ENCODE measurements around the gene STK10. TPM values are rescaled to one million over a fixed set of nuclear protein-coding genes. Genes with fewer than 3 reads are reported as not detected.

Gene STK10
- polyA plus RNA-seq, 1 donor (not counting 4 experiments of a cell fraction or from before 2014, with no cell fraction given), result 19.8 TPM

DNA sequence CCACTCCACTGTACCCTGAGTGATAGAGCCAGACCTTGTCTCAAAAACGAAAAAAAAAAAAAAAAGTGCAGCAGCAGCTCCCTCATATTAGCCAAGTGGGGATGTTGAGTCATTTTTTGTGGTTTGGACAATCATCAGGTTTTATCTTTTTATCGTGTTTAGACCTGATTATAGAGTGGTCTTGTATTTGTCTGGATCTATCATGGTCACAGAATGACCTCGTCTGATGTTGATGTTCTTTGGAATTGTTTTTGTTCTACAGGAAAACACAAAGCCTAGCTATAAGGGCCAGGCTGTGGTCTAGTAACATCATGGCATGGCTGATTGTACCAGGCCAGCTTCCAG is 179.9 kb downstream of the STK10 start:
- peak overlapping the region; percentile 95 for H3K4me2 ChIP-seq (ENCODE audit: control insufficient read depth, extremely low read depth, insufficient read depth, low read depth, low read length)
- peaks cover 35% of the 10 kb centered on the region for H3K79me2 ChIP-seq (ENCODE audit: control insufficient read depth, insufficient read depth, low read length)
- H3K36me3 ChIP-seq (ENCODE audit: control insufficient read depth in 2 of 2, extremely low read depth in 1 of 2, insufficient read depth in 2 of 2, low read length in 2 of 2), result no peaks in the 10 kb centered on the region
- H3K27ac ChIP-seq (ENCODE audit: control insufficient read depth, insufficient read depth, low read length), result no peak overlapping the region
- peaks cover 52% of the 10 kb centered on the region for H3K4me1 ChIP-seq (ENCODE audit: control insufficient read depth, extremely low read depth, insufficient read depth, low read length)
- TF ChIP-seq, protein P1, sequence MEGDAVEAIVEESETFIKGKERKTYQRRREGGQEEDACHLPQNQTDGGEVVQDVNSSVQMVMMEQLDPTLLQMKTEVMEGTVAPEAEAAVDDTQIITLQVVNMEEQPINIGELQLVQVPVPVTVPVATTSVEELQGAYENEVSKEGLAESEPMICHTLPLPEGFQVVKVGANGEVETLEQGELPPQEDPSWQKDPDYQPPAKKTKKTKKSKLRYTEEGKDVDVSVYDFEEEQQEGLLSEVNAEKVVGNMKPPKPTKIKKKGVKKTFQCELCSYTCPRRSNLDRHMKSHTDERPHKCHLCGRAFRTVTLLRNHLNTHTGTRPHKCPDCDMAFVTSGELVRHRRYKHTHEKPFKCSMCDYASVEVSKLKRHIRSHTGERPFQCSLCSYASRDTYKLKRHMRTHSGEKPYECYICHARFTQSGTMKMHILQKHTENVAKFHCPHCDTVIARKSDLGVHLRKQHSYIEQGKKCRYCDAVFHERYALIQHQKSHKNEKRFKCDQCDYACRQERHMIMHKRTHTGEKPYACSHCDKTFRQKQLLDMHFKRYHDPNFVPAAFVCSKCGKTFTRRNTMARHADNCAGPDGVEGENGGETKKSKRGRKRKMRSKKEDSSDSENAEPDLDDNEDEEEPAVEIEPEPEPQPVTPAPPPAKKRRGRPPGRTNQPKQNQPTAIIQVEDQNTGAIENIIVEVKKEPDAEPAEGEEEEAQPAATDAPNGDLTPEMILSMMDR (optimal IDR thresholded peaks at IDR 0.05 in 1 of 3, IDR thresholded peaks at IDR 0.05 in 1 of 3, conservative IDR thresholded peaks at IDR 0.05 in 1 of 3; ENCODE audit: extremely low read depth in 1 of 3, insufficient read depth in 2 of 3, low read length in 3 of 3), result no peak
- no peak for TF ChIP-seq EZH2 (IDR thresholded peaks at IDR 0.05; ENCODE audit: low read length)
- H3K27me3 ChIP-seq (ENCODE audit: control insufficient read depth, extremely low read depth, insufficient read depth, low read length), result no peaks in the 10 kb centered on the region
- no peak for DNase-seq (ENCODE audit: low read depth, low spot score)
- H3K4me3 ChIP-seq (ENCODE audit: control insufficient read depth in 2 of 3, extremely low read depth in 1 of 3, insufficient read depth in 2 of 3, low read depth in 1 of 3, low read length in 3 of 3), result peak overlapping the region in 1 of 3 experiments; percentile 96
- no peak overlapping the region for H2AFZ ChIP-seq (ENCODE audit: control insufficient read depth, low read length)
- dilution Hi-C loops (cut with MboI; ENCODE audit: extremely low pct_ligation_motif_present, low sequenced_read_pairs), result no loop called here
- peak; percentile 63 for FAIRE-seq
- peaks cover 3% of the 10 kb centered on the region for H4K20me1 ChIP-seq (ENCODE audit: control insufficient read depth, extremely low read depth, insufficient read depth, low read length)
- no peaks in the 10 kb centered on the region for H3K9me3 ChIP-seq (ENCODE audit: control insufficient read depth, low read depth, low read length)
- H3K9me1 ChIP-seq (ENCODE audit: control insufficient read depth, extremely low read depth, insufficient read depth, low read length), result no peaks in the 10 kb centered on the region
- H3K9ac ChIP-seq (ENCODE audit: control insufficient read depth, extremely low read depth, insufficient read depth, low read length), result no peak overlapping the region

GRCh38 chr5:172007175-172008110 is 180.6 kb downstream of the STK10 start:
- Histone ChIP-seq H3K27ac (ENCODE audit: control insufficient read depth, insufficient read depth, low read length) (peak overlapping the region; percentile 96), H3K27me3 (ENCODE audit: control insufficient read depth, extremely low read depth, insufficient read depth, low read length) (no peaks in the 10 kb centered on the region), H3K9me3 (ENCODE audit: control insufficient read depth, low read depth, low read length) (no peaks in the 10 kb centered on the region), H2AFZ (ENCODE audit: control insufficient read depth, low read length) (peak overlapping the region; percentile 98), H3K9ac (ENCODE audit: control insufficient read depth, extremely low read depth, insufficient read depth, low read length) (peak overlapping the region; percentile 94), H3K4me3 (ENCODE audit: control insufficient read depth in 2 of 3, extremely low read depth in 1 of 3, insufficient read depth in 2 of 3, low read depth in 1 of 3, low read length in 3 of 3) (peak overlapping the region; percentile 87 to 96 (median 88)), H4K20me1 (ENCODE audit: control insufficient read depth, extremely low read depth, insufficient read depth, low read length) (peaks cover 3% of the 10 kb centered on the region), H3K79me2 (ENCODE audit: control insufficient read depth, insufficient read depth, low read length) (peaks cover 41% of the 10 kb centered on the region), H3K4me1 (ENCODE audit: control insufficient read depth, extremely low read depth, insufficient read depth, low read length) (peaks cover 59% of the 10 kb centered on the region), H3K4me2 (ENCODE audit: control insufficient read depth, extremely low read depth, insufficient read depth, low read depth, low read length) (peak overlapping the region; percentile 95), H3K36me3 (ENCODE audit: control insufficient read depth in 2 of 2, extremely low read depth in 1 of 2, insufficient read depth in 2 of 2, low read length in 2 of 2) (no peaks in the 10 kb centered on the region), H3K9me1 (ENCODE audit: control insufficient read depth, extremely low read depth, insufficient read depth, low read length) (no peaks in the 10 kb centered on the region)
- no peak for TF ChIP-seq EZH2 (IDR thresholded peaks at IDR 0.05; ENCODE audit: low read length)
- TF ChIP-seq, protein P1 (optimal IDR thresholded peaks at IDR 0.05 in 1 of 3, IDR thresholded peaks at IDR 0.05 in 1 of 3, conservative IDR thresholded peaks at IDR 0.05 in 1 of 3; ENCODE audit: extremely low read depth in 1 of 3, insufficient read depth in 2 of 3, low read length in 3 of 3), result no peak
- FAIRE-seq, result no peak
- DNase-seq (ENCODE audit: low read depth, low spot score), result no peak
- dilution Hi-C loops (cut with MboI; ENCODE audit: extremely low pct_ligation_motif_present, low sequenced_read_pairs), result no loop called here
